ENCODE data around the gene SLC49A4. TPM values are rescaled to one million over a fixed set of nuclear protein-coding genes. Genes with fewer than 3 reads are reported as not detected.

The SLC49A4 gene
- total RNA-seq, 1 donor = 43.4 TPM

- no peak overlapping the region for H3K4me3 ChIP-seq (ENCODE audit: insufficient read depth, low read length)
- no peak overlapping the region for H3K4me2 ChIP-seq (ENCODE audit: insufficient read depth, low read length)
- TF ChIP-seq CTCF (IDR thresholded peaks at IDR 0.05; ENCODE audit: extremely low read depth, low read depth, low read length) = no peak
- H3K4me1 ChIP-seq (ENCODE audit: insufficient read depth, low read length) = no peaks in the 10 kb centered on the region
- no peaks in the 10 kb centered on the region for H3K9me3 ChIP-seq (ENCODE audit: low read depth, low read length)
- no peaks in the 10 kb centered on the region for H3K36me3 ChIP-seq (ENCODE audit: insufficient read depth, low read length)
- no peak overlapping the region for H3K27ac ChIP-seq (ENCODE audit: low read depth, low read length)
- H4K20me1 ChIP-seq (ENCODE audit: insufficient read depth, low read length) = no peaks in the 10 kb centered on the region
- H2AFZ ChIP-seq (ENCODE audit: low read length) = no peak overlapping the region
- no peaks in the 10 kb centered on the region for H3K79me2 ChIP-seq (ENCODE audit: insufficient read depth, low read length)
- no peak for DNase-seq (ENCODE audit: insufficient read length, low spot score, missing footprints)
- H3K27me3 ChIP-seq (ENCODE audit: insufficient read depth, low read length) = no peaks in the 10 kb centered on the region
These were observed 73.5 kb downstream of the SLC49A4 start for GRCh38 chr3:122868322-122868721.

- no peaks in the 10 kb centered on the region for H3K79me2 ChIP-seq (ENCODE audit: insufficient read depth, low read length)
- no peak overlapping the region for H3K4me2 ChIP-seq (ENCODE audit: insufficient read depth, low read length)
- no peaks in the 10 kb centered on the region for H3K9me3 ChIP-seq (ENCODE audit: low read depth, low read length)
- H4K20me1 ChIP-seq (ENCODE audit: insufficient read depth, low read length) = no peaks in the 10 kb centered on the region
- no peaks in the 10 kb centered on the region for H3K27me3 ChIP-seq (ENCODE audit: insufficient read depth, low read length)
- H3K4me3 ChIP-seq (ENCODE audit: insufficient read depth, low read length) = no peak overlapping the region
- no peak overlapping the region for H3K27ac ChIP-seq (ENCODE audit: low read depth, low read length)
- no peak for DNase-seq (ENCODE audit: insufficient read length, low spot score, missing footprints)
- no peak for TF ChIP-seq CTCF (IDR thresholded peaks at IDR 0.05; ENCODE audit: extremely low read depth, low read depth, low read length)
- H3K36me3 ChIP-seq (ENCODE audit: insufficient read depth, low read length) = no peaks in the 10 kb centered on the region
- H3K4me1 ChIP-seq (ENCODE audit: insufficient read depth, low read length) = no peaks in the 10 kb centered on the region
- no peak overlapping the region for H2AFZ ChIP-seq (ENCODE audit: low read length)
These were observed 79.1 kb downstream of the SLC49A4 start for GRCh38 chr3:122873741-122874515.

GRCh38 chr3:122875547-122876127, 80.8 kb downstream of the SLC49A4 start:
- no peak overlapping the region for H3K4me2 ChIP-seq (ENCODE audit: insufficient read depth, low read length)
- no peaks in the 10 kb centered on the region for H3K9me3 ChIP-seq (ENCODE audit: low read depth, low read length)
- no peak overlapping the region for H3K4me3 ChIP-seq (ENCODE audit: insufficient read depth, low read length)
- H2AFZ ChIP-seq (ENCODE audit: low read length) = no peak overlapping the region
- no peaks in the 10 kb centered on the region for H4K20me1 ChIP-seq (ENCODE audit: insufficient read depth, low read length)
- TF ChIP-seq CTCF (IDR thresholded peaks at IDR 0.05; ENCODE audit: extremely low read depth, low read depth, low read length) = no peak
- no peaks in the 10 kb centered on the region for H3K79me2 ChIP-seq (ENCODE audit: insufficient read depth, low read length)
- no peaks in the 10 kb centered on the region for H3K4me1 ChIP-seq (ENCODE audit: insufficient read depth, low read length)
- H3K27ac ChIP-seq (ENCODE audit: low read depth, low read length) = no peak overlapping the region
- no peaks in the 10 kb centered on the region for H3K27me3 ChIP-seq (ENCODE audit: insufficient read depth, low read length)
- DNase-seq (ENCODE audit: insufficient read length, low spot score, missing footprints) = no peak
- no peaks in the 10 kb centered on the region for H3K36me3 ChIP-seq (ENCODE audit: insufficient read depth, low read length)

GRCh38 chr3:122880173-122880572, 85.3 kb downstream of the SLC49A4 start:
- TF ChIP-seq CTCF (IDR thresholded peaks at IDR 0.05; ENCODE audit: extremely low read depth, low read depth, low read length) = no peak
- H4K20me1 ChIP-seq (ENCODE audit: insufficient read depth, low read length) = no peaks in the 10 kb centered on the region
- no peaks in the 10 kb centered on the region for H3K9me3 ChIP-seq (ENCODE audit: low read depth, low read length)
- H2AFZ ChIP-seq (ENCODE audit: low read length) = no peak overlapping the region
- no peak for DNase-seq (ENCODE audit: insufficient read length, low spot score, missing footprints)
- no peak overlapping the region for H3K4me2 ChIP-seq (ENCODE audit: insufficient read depth, low read length)
- no peaks in the 10 kb centered on the region for H3K79me2 ChIP-seq (ENCODE audit: insufficient read depth, low read length)
- no peaks in the 10 kb centered on the region for H3K4me1 ChIP-seq (ENCODE audit: insufficient read depth, low read length)
- H3K27me3 ChIP-seq (ENCODE audit: insufficient read depth, low read length) = no peaks in the 10 kb centered on the region
- no peak overlapping the region for H3K27ac ChIP-seq (ENCODE audit: low read depth, low read length)
- H3K36me3 ChIP-seq (ENCODE audit: insufficient read depth, low read length) = no peaks in the 10 kb centered on the region
- no peak overlapping the region for H3K4me3 ChIP-seq (ENCODE audit: insufficient read depth, low read length)

Data from osteoblast (primary cell).